CD14-positive monocyte (primary cell): ENCODE measurements around the gene TWNK. TPM values are rescaled to one million over a fixed set of nuclear protein-coding genes. Genes with fewer than 3 reads are reported as not detected.

Experiments
- DNase-seq, 3 donors: peaks; one replicate each; pipeline ENCODE4 v3.0.0-alpha.2; 2011 to 2022
- H2AFZ ChIP-seq: 2 replicates; pipeline ENCODE4 v1.6.0; 2012; ENCODE audit warnings: mild to moderate bottlenecking, low read depth, low read length, inconsistent platforms; ENCODE audit not compliant: insufficient read depth, poor library complexity, severe bottlenecking
- H3K27ac ChIP-seq, 2 donors: 1 replicate in 1 of 2; 2 replicates in 1 of 2; pipeline ENCODE4 v1.5.1; 2012 to 2013; ENCODE audit warnings: low read length in 2 of 2, control low read depth in 1 of 2, inconsistent platforms in 1 of 2, low read depth in 1 of 2, mild to moderate bottlenecking in 1 of 2
- H3K27me3 ChIP-seq, 2 donors: one replicate each; pipeline versions ENCODE4 v1.6.0 to v1.6.1; 2011 to 2013; ENCODE audit warnings: low read length in 2 of 2; ENCODE audit not compliant: control insufficient read depth in 2 of 2, insufficient read depth in 2 of 2
- H3K36me3 ChIP-seq, 2 donors: replicated peaks in 1 of 2; 1 replicate in 1 of 2; 2 replicates in 1 of 2; pipeline versions ENCODE4 v1.5.1 to v1.6.1; 2012 to 2013; ENCODE audit warnings: low read length in 2 of 2, control low read depth in 1 of 2, inconsistent platforms in 1 of 2, mild to moderate bottlenecking in 1 of 2; ENCODE audit not compliant: insufficient read depth in 2 of 2, control insufficient read depth in 1 of 2
- H3K4me1 ChIP-seq, 2 donors: 1 replicate in 1 of 2; 2 replicates in 1 of 2; pipeline versions ENCODE4 v1.5.1 to v1.6.1; 2012 to 2013; ENCODE audit warnings: low read length in 2 of 2, control low read depth in 1 of 2, inconsistent platforms in 1 of 2, mild to moderate bottlenecking in 1 of 2, moderate library complexity in 1 of 2; ENCODE audit not compliant: insufficient read depth in 2 of 2, control insufficient read depth in 1 of 2
- H3K4me2 ChIP-seq: replicated peaks from 2 replicates; pipeline ENCODE3; 2012; ENCODE audit warnings: low read length, moderate library complexity, mild to moderate bottlenecking; ENCODE audit not compliant: poor library complexity, severe bottlenecking; ENCODE audit errors: extremely low read depth
- H3K4me3 ChIP-seq, 3 experiments: fragments of 200-600 bp in 1 of 3; sonication (generic) in 1 of 3; replicated peaks in 1 of 3; 1 replicate in 2 of 3; 2 replicates in 1 of 3; pipeline ENCODE4 v1.5.1; 2011 to 2013; ENCODE audit warnings: low read length in 3 of 3, mild to moderate bottlenecking in 3 of 3, control low read depth in 2 of 3, low read depth in 2 of 3, inconsistent platforms in 1 of 3, moderate library complexity in 1 of 3
- H3K79me2 ChIP-seq: 2 replicates; pipeline ENCODE4 v1.6.0; 2012; ENCODE audit warnings: mild to moderate bottlenecking, control low read depth, inconsistent platforms, low read length, moderate library complexity; ENCODE audit not compliant: insufficient read depth
- H3K9ac ChIP-seq: 2 replicates; pipeline ENCODE4 v1.6.0; 2017; ENCODE audit warnings: low read length, mild to moderate bottlenecking; ENCODE audit not compliant: insufficient read depth, poor library complexity, severe bottlenecking
- H3K9me3 ChIP-seq, 2 donors: replicated peaks in 1 of 2; 1 replicate in 1 of 2; 2 replicates in 1 of 2; pipeline versions ENCODE4 v1.5.1 to v1.6.1; 2012 to 2013; ENCODE audit warnings: low read length in 2 of 2, control low read depth in 1 of 2; ENCODE audit not compliant: control insufficient read depth in 1 of 2, insufficient read depth in 1 of 2
- H4K20me1 ChIP-seq: 2 replicates; pipeline ENCODE4 v1.6.0; 2012; ENCODE audit warnings: mild to moderate bottlenecking, low read length, control low read depth, moderate library complexity; ENCODE audit not compliant: insufficient read depth
- H3K27ac Mint-ChIP-seq, 7 donors: one replicate each; pipeline ENCODE4 v1.8.0; 2020; ENCODE audit warnings: mild to moderate bottlenecking in 7 of 7, mixed read lengths in 7 of 7, moderate library complexity in 6 of 7, inconsistent platforms in 2 of 7
- H3K27me3 Mint-ChIP-seq, 3 donors: one replicate each; pipeline ENCODE4 v1.8.0; 2021 to 2022; ENCODE audit warnings: low read depth in 3 of 3, mild to moderate bottlenecking in 3 of 3, mixed read lengths in 3 of 3, moderate library complexity in 3 of 3, inconsistent platforms in 1 of 3
- H3K36me3 Mint-ChIP-seq, 2 donors: one replicate each; pipeline ENCODE4 v1.8.0; 2020; ENCODE audit warnings: mixed read lengths in 2 of 2, inconsistent platforms in 1 of 2, mild to moderate bottlenecking in 1 of 2
- H3K4me1 Mint-ChIP-seq: one replicate; pipeline ENCODE4 v1.8.0; 2020; ENCODE audit warnings: mild to moderate bottlenecking, mixed read lengths
- H3K4me3 Mint-ChIP-seq, 2 donors: one replicate each; pipeline ENCODE4 v1.8.0; 2020; ENCODE audit warnings: mild to moderate bottlenecking in 2 of 2, mixed read lengths in 2 of 2, moderate library complexity in 1 of 2
- H3K9me3 Mint-ChIP-seq, 7 donors: one replicate each; pipeline ENCODE4 v1.8.0; 2020 to 2022; ENCODE audit warnings: mixed read lengths in 7 of 7, mild to moderate bottlenecking in 6 of 7, moderate library complexity in 6 of 7, inconsistent platforms in 2 of 7
- CTCF ChIP-seq: fragments of 200-600 bp; IDR thresholded peaks from one replicate; pipeline ENCODE4 v1.8.0; 2022; ENCODE audit warnings: antibody characterized with exemption, mild to moderate bottlenecking
- WGBS: methylation state at CpG from one replicate; pipeline ENCODE4 v1.1.5; 2013; ENCODE audit warnings: missing lambda C conversion rate; ENCODE audit not compliant: insufficient coverage; 5-methylcytosine and 5-hydroxymethylcytosine counted together
- intact Hi-C, 2 donors: fragments of 100-400 bp; cut with micrococcal nuclease; formaldehyde crosslinking; loops; one replicate each; pipeline versions ENCODE4 v1.15.0 to v1.15.1; 2023
- polyA plus RNA-seq, 3 donors: library from polyadenylated mRNA; depleted of rRNA in 1 of 3; unstranded in 2 of 3; stranded (reverse) in 1 of 3; fragments of 300-500 nt in 2 of 3; fragments of >200 nt in 1 of 3; fragmentation: Illumina TruSeq in 2 of 3; gene quantifications; 1 replicate in 2 of 3; 2 replicates in 1 of 3; pipeline ENCODE4 v1.2.3, GENCODE V29; 2012 to 2021

The TWNK gene
- polyA plus RNA-seq, 3 donors = 0.31 to 1.2 (median 0.69) TPM

- Histone ChIP-seq H3K4me3 (no peak overlapping the region), H3K27ac (no peak overlapping the region), H3K9me3 (no peaks in the 10 kb centered on the region), H3K4me2 (no peak overlapping the region), H2AFZ (no peak overlapping the region), H3K27me3 (peaks cover 0 to 5% of the 10 kb centered on the region in 2 donors), H3K4me1 (peaks cover 25 to 27% of the 10 kb centered on the region in 2 donors), H4K20me1 (no peaks in the 10 kb centered on the region), H3K36me3 (no peaks in the 10 kb centered on the region), H3K79me2 (no peaks in the 10 kb centered on the region), H3K9ac (no peak overlapping the region)
- H3K4me1 Mint-ChIP-seq = peaks cover 38% of the 10 kb centered on the region
- DNase-seq = peak in 2 of 3 donors; percentile 26 to 75
- H3K36me3 Mint-ChIP-seq = no peaks in the 10 kb centered on the region
- intact Hi-C loops = loop anchor here in 1 of 2 donors (5.0 kb wide), 1 partner anchor 48 kb away; the partner anchor contains the start of gene SEMA4G
- no peak overlapping the region for H3K4me3 Mint-ChIP-seq
- no peak for TF ChIP-seq CTCF
- WGBS = 100% methylated on average over 2 of the region's 7 CpGs
- H3K27me3 Mint-ChIP-seq = peaks cover 21 to 38% (median 27%) of the 10 kb centered on the region in 3 donors
- peaks cover 0 to 3% (median 2%) of the 10 kb centered on the region in 7 donors for H3K9me3 Mint-ChIP-seq
- H3K27ac Mint-ChIP-seq = no peak overlapping the region
Observed at GRCh38 chr10:101014966-101015581, 27.7 kb downstream of the TWNK start.

- TF ChIP-seq CTCF = no peak
- Histone ChIP-seq H3K4me2 (no peak overlapping the region), H4K20me1 (no peaks in the 10 kb centered on the region), H3K4me1 (peaks cover 27 to 28% of the 10 kb centered on the region in 2 donors), H3K27me3 (peaks cover 0 to 5% of the 10 kb centered on the region in 2 donors), H3K36me3 (no peaks in the 10 kb centered on the region), H3K79me2 (no peaks in the 10 kb centered on the region), H3K27ac (no peak overlapping the region), H3K4me3 (no peak overlapping the region), H2AFZ (no peak overlapping the region), H3K9ac (no peak overlapping the region), H3K9me3 (no peaks in the 10 kb centered on the region)
- Mint-ChIP-seq H3K27me3 (peaks cover 21 to 38% (median 27%) of the 10 kb centered on the region in 3 donors), H3K4me3 (no peak overlapping the region), H3K27ac (peak overlapping the region in 1 of 7 donors; percentile 2), H3K9me3 (peaks cover 0 to 3% (median 2%) of the 10 kb centered on the region in 7 donors), H3K36me3 (no peaks in the 10 kb centered on the region), H3K4me1 (peaks cover 41% of the 10 kb centered on the region)
- no peak for DNase-seq
- intact Hi-C loops = no loop called here
- WGBS = 95% methylated on average over 5 of the region's 8 CpGs
Observed at GRCh38 chr10:101015582-101015973, 28.2 kb downstream of the TWNK start.
